Inferior parietal cortex (tissue), 1 donor: Measurements from ENCODE around the gene FRMD8.

Source experiments
- DNase-seq: peaks from one replicate; pipeline ENCODE4 v3.0.0-alpha.2; 2016; ENCODE audit errors: extremely low spot score

Gene FRMD8, protein sequence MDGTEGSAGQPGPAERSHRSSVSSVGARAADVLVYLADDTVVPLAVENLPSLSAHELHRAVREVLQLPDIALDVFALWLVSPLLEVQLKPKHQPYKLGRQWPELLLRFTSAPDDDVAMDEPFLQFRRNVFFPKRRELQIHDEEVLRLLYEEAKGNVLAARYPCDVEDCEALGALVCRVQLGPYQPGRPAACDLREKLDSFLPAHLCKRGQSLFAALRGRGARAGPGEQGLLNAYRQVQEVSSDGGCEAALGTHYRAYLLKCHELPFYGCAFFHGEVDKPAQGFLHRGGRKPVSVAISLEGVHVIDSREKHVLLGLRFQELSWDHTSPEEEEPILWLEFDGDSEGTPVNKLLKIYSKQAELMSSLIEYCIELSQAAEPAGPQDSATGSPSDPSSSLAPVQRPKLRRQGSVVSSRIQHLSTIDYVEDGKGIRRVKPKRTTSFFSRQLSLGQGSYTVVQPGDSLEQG

DNA sequence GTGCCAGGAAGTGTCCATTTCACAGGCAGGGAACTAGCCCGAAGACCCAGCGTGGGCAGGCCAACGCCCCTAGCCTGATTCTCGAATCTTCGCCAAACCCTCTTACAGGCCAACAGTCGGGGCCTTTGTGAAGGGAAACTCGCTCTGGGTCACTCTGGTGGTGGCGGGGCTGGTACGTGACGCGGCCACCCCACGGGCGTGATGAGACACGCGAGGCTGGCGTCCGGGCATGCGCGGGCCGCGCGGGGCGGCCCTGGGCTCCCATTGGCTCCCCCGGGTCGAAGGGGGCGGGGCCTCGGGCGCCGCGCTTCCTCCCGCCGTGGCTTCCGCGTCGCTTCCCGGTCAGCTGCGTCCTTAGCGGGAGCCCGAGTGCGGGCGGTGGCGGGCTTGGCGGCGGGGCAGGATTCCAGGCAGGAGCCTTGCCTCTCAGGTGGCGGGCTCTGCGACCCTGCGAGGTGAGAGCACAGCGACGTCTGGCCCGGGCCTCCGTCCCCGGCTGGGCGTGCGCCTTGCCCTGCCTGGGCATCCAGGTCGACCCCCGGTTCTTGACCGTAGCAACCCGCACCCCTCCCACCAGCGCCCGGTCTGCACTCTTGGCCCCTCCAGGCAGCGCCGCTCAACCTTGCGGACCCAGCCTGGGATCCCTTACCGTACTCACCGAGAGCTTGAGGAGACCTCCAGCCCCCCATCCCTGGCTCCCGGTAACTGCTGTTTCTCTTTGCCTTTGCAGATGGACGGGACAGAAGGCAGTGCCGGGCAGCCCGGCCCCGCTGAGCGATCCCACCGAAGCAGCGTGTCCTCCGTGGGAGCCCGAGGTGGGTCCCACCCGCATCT is at the start of gene FRMD8:
Gene FRMD8 (plus strand): TSS at position 331 of the 834 bp plus-strand sequence. CDS start 400 bp downstream, at position 731.
- DNase-seq = peak; percentile 88

DNA sequence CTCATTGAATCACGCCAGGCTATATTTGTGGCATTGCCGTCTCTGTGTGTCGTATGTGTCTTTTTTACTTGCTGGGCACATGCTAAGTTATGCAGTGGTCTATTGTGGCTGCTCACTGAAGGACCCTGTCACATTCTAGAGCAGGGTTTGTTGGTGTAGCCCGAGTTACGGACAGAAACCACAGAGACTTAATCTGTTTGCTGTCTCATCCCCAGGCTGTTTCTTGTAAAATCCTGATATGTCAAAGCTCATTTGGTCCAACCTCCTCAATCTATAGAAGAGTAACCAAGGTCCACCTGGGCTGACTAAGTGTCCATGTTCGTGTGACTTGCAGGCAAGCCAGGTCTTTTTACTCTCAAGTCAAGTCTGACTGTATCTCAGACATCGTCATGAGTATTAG is 47.8 kb upstream of the FRMD8 start:
- DNase-seq = no peak

DNA sequence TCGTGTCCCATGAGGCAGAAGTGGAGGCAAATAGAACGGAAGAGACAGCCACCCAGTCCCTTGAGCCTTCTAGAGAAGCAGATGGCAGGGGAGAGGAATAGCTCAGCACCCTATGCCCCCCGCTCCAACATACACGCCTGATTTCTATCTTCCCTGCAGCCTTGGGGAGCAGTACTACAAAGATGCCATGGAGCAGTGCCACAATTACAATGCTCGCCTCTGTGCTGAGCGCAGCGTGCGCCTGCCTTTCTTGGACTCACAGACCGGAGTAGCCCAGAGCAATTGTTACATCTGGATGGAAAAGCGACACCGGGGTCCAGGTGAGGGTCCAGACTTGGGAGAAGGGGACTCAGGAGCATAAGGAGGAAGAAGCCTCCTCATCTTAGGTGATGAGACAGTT is 46.2 kb upstream of the FRMD8 start:
- DNase-seq = no peak

DNA sequence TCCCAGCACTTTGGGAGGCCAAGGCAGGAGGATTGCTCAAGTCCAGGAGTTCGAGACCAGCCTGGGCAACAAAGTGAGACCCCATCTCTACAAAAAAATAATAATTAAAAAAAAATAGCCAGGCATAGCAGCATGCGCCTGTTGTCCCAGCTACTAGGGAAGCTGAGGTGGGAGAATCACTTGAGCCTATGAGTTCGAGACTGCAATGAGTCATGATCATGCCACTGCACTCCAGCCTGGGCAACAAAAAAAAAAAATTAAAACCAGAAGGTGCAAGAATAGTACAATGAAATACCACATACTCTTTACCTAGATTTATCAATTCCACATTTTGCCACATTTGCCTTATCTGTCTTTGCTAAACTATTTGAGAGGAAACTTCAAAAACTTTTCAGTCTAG is 44.6 kb upstream of the FRMD8 start:
- no peak for DNase-seq

DNA sequence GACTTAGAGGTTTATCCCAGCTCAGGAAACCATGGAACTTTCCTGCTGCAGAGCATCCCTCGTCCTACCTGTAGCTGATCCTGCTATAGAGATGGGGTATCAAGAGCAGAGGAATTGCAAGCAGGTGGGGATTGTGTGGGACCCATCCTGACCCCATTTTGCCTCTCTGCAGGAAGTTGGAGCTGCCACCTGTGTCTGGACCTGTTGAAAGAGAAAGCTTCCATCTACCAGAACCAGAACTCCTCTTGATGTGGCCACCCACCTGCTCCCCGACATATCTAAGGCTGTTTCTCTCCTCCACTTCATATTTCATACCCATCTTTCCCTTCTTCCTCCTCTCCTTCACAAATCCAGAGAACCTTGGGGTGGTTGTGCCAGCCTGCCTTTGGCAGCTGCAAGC is 34.9 kb upstream of the FRMD8 start:
- DNase-seq = no peak

DNA sequence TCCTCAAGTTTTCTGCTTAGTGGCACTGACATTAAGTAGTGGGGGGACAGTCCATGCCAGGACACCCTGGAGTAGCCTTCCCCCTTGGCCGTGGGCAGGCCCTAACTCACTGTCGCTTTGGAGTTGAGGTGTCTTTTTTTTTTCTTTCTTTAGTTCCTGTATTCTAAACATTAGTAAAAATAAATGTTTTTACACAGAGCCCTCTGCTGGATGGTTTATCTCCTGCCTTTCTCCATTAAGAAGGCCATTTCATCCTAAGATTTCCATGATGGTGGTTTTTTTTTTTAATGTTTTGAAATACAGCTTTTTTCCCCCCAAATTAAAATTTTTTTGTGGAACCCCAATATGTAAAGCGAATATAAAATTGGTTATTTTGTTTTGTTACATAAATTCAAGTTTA is 33.7 kb upstream of the FRMD8 start:
- no peak for DNase-seq

DNA sequence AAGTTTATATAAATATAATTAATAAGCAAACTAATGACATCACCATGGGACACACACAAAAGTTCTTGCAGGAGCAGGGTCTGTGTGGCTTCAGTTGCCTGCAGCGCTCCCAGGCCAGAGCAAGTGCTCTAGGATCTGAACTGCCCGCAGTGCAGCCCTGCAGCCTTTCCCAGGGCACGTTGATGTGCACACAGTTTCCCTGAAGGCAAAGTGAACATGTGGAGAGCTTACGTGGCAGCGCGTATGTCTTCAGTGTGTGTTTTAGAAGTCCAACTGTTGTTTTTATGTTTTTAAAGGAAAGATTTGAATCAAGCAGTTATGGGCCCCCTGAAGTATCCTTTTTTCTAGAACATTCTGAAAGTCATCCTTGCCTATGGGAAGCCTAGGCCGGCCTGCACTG is 33.1 kb upstream of the FRMD8 start:
- no peak for DNase-seq

DNA sequence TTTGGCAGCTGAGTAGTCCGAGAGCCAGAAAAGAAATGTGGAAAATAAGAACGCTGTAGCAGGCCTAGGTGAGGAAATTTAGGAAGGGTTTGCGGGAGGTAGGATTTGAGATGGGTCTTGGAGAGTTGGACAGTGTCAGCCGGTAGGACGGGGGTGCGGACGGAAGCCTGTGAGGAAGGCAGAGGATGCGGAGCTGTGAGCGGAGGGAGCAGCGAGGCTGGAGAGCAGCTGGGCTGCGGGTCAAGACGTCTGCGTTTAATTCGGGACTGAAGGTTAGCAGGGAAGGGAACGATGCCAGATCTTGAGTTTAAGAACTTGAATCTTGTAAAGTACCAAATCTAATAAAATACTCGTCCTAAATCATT is 32.6 kb upstream of the FRMD8 start:
- no peak for DNase-seq

DNA sequence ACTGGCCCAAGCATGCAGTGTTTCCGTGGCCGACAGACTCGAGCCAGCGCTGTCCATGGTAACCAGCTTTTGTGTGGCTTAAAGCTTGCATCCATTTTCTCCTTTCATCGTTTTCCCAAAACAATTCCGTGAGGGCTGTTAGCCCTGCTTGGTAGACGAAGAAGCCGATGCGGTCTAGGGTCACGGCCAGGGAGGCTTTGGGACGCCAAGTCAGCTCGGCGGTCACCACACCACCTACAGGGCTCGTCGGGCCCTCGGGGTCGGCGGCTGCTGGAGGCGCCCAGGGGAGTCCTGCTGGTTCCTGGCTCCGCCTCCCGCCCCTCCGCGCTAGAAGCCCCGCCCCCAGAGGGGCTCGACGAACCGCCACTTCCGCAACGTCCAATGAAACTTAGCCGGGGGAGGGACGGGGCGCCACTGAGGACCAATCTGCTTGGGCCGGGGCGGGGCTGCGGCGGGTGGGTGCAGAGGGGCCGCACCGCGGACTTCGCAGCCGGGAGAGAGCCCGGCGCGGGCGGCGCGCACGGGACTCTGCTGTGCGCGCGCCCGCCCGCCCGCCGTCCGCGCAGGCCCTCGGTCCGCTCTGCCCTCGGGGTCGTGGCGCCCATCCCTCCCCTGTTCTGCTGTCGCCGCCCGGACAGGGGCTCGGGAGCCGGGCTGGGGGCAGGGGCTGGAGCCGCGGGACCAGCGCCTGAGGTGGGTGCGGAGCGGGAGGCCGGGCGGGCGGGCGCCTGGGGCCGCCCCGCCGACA is 32.0 kb upstream of the FRMD8 start, which contains the start of gene TIGD3:
Gene TIGD3 (plus strand): TSS at position 487 of the 748 bp plus-strand sequence. CDS start 1,058 bp downstream, outside the sequence.
- peak; percentile 88 for DNase-seq

DNA sequence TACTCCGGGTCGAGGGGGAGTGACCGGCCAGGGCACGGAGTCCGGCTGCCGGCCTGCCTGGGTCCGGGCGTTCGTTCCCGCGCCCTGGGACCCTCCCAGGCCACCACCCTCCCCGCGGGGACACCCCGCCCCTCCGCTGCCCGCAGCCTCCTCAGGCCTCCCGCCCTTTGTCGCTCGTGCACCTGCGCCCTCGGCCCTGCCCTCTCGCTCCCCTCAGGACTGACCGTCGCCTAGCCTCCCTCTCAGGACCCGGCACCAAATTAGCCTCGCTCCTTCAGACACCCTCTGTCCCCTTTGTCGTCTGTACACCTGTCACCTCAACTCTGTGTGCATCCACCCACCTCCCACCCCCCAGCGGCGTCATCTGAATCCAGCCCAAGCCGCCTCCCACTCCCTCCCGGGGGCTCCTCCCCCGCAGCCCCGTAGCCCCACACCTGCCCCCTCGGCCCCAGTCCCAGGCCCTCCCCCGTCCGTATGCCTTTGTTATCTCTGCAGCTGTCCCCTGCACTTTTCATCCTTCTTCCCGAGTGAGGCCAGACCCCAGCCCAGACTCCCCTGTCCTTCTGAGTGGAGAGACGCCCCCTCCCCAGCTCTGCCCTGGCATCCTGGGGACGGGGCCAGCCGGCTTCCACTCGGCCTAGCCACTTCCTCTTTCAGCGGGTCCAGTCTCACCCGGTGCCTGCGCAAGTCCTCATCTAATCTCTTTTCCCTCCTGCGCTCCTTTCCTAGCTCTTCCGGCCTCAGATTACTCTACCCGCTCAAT is 31.2 kb upstream of the FRMD8 start:
- no peak for DNase-seq

DNA sequence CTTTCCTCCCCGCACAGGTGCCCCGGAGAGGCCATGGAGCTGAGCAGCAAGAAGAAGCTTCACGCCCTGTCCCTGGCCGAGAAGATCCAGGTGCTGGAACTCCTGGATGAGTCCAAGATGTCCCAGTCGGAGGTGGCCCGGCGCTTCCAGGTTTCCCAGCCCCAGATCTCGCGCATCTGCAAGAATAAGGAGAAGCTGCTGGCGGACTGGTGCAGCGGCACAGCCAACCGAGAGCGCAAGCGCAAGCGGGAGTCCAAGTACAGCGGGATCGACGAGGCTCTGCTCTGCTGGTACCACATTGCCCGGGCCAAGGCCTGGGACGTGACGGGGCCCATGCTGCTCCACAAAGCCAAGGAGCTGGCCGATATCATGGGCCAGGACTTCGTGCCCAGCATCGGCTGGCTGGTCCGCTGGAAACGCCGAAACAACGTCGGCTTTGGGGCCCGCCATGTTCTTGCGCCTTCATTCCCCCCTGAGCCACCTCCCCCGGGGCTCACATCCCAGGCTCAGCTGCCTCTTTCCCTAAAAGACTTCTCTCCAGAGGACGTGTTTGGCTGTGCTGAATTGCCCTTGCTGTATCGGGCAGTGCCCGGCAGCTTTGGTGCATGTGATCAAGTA is 30.6 kb upstream of the FRMD8 start:
- DNase-seq = no peak

DNA sequence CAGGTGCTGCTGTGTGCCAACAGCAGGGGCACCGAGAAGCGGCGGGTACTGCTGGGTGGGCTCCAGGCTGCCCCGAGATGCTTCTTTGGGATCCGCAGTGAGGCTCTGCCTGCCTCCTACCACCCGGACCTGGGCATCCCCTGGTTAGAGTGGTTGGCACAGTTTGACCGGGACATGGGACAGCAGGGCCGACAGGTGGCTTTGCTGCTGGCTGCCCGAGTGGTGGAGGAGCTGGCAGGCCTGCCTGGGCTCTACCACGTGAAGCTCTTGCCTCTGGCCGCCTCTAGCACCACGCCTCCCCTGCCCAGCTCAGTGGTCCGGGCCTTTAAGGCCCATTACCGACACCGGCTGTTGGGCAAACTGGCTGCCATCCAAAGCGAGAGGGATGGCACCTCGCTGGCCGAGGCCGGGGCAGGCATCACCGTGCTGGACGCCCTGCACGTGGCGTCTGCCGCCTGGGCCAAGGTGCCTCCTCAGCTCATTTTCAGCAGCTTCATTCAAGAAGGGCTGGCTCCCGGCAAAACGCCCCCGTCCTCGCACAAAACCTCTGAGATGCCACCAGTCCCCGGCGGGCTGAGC is 30.0 kb upstream of the FRMD8 start:
- DNase-seq = no peak

DNA sequence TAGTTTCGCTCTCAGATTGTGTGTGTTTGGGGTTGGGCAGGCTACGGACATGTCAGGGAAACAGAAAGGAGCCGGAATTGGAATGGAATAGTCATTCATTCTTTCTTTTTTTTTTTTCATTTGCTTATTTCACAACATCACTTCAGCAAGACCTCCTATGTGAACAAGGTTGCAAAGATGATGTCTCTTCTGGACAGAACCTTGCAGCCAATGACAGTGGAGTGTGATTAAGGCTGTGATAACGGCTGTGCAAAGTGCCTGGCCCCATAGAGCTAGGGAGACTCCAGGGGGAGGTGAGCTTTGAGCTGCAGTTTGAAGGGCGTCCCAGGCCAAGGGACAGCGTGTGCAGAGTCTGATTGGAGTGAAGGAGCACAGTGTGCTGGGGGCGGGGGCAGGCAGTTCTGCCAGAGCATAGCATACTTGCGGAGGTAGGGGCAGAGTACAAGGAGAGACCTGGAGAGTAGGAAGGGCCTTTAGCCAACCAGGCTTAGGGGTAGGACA is 28.5 kb upstream of the FRMD8 start:
- DNase-seq = no peak

DNA sequence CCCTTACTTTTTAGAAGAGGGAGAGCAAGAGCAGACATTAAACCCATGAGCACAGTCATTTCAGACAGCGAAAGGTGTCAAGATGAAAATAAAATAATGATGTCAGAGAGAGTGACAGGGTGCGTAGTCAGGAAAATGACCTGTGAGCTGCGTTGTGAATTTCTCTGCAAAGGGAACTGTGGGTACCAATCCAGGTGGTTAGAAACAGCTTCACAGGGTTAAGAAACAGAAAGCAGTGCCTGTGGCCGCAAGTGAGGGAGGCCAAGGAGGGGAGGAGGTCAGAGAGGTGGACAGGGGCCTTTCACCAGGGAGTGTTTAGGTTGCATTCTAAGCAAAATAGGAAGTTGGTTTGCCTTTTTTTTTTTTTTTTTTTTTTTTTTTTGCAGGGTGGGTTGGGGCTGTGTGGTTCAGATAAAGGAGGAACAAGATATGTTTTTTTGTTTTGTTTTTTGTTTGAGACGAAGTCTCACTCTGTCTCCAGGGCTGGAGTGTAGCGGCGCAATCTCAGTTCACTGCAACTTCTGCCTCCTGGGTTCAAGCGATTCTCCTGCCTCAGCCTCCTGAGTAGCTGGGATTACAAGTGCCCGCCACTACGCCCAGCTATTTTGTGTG is 24.0 kb upstream of the FRMD8 start:
- no peak for DNase-seq

DNA sequence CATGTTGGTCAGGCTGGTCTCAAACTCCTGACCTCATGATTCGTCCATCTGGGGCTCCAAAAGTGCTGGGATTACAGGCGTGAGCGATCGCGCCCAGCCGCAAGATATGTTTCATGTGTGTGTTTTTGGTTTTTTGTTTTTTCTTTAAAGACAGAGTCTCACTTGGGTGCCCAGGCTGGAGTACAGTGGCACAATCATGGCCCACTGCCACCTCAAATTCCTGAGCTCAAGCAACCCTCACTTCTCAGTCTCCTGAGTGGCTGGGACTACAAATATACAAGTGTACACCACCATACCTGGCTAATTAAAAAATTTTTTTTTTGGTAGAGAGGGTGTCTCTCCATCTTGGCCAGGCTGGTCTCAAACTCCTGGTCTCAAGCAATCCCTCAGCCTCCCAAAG is 23.5 kb upstream of the FRMD8 start:
- DNase-seq = no peak

DNA sequence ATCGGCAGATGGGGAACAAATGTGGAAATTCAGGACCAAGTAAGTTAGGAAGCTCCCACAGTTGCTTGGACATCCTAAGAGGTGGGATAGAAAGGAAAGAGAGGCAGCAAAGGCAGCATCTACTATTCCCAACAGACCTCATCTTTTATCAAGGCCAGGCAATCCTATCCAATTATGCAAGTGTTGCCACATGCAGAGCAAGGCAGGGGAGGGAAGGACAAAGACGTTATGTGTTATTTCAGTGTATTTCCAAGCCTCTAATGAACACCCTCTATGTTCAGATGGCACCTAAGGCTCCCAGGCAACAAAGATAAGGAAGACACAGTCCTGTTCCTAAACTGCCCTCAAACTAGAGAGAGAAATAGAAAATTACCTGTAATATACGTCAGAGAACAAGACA is 22.7 kb upstream of the FRMD8 start:
- no peak for DNase-seq

DNA sequence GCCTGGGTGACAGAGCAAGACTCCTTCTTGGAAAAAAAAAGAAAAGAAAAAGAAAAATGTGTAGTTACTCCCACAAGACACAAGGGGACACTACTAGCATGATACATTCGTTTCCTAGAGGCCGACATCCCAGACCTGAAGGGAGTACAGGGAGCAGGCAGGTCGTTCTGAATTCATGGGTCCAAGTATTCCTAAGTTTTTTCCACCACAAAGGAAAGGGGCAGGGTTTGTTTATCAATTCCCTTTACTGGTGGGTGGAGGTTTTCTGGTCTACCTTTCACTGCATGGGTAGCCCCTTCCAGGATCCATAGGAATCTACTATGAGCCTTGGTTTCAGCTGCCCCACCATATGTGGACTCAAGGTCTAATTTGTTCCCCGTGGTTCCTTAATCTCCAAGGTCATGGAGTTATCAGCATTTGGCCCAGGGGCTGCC is 20.1 kb upstream of the FRMD8 start:
- peak; percentile 77 for DNase-seq

DNA sequence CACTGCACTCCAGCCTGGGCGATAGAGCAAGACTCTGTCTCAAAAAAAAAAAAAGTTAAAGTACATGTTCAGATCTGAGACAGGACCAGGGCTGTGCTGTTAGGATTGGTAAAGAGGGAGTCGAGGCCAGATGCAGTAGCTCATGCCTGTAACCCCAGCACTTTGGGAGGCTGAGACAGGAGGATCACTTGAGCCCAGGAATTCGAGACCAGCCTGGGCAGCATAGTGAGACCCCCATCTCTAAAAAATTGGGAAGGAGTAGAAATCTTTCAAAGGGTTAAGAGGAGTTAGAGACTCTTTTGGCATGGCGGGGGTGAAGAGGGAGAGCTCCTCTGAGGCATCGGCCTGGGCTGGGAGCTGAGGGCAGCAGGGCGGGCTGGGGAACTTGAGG is 15.8 kb upstream of the FRMD8 start:
- no peak for DNase-seq

DNA sequence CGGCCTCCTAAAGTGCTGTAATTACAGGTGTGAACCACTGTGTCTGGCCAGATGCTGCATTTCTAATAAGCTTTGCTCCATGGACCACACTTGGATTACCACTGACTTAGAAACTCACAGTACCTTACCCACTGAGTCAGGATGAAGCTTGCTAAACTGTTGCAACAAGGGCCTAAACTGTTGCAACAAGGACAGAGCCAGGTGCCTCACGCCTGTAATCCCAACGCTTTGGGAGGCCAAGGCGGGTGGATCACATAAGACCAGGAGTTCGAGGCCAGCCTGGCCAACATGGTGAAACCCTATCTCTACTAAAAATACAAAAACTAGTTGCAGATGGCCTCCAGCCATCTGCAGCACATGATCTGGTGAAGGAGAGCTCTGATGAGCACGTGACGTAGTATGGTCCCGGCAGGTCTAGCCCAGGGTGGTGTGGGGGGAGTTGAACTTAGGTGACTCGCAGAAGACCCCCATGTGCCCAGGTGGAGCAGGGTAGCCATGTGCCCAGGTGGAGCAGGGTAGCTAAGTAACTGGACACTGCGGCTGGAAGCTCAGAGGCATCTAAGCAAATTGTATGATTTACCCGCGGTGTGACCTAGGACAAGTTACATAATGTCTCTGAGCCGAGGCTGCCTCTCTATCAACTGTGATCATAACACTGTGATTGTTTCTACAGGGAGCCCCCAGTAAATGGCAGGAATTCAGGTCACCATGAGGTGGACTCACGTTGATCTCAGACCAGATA is 12.4 kb upstream of the FRMD8 start:
- no peak for DNase-seq
